Measurements from ENCODE around the gene PRKAR1B.

Gene PRKAR1B

GRCh38 chr7:605661-606450, 121.2 kb downstream of the PRKAR1B start:
- no peak for TF ChIP-seq CTCF (IDR thresholded peaks at IDR 0.05; ENCODE audit: insufficient read depth, low read depth, low read length, missing control alignments)

GRCh38 chr7:604884-605531, 122.1 kb downstream of the PRKAR1B start:
- H3K4me3 ChIP-seq (ENCODE audit: low read length) = no peak overlapping the region
- no peak for TF ChIP-seq CTCF (IDR thresholded peaks at IDR 0.05; ENCODE audit: insufficient read depth, low read depth, low read length, missing control alignments)
- no peak for DNase-seq (ENCODE audit: low read depth)

More at GRCh38 chr7:605661-606450, 121.2 kb downstream of the PRKAR1B start:
- no peak overlapping the region for H3K4me3 ChIP-seq (ENCODE audit: low read length)
- no peak for DNase-seq (ENCODE audit: low read depth)

- DNase-seq (ENCODE audit: low read depth) = no peak
- no peak overlapping the region for H3K4me3 ChIP-seq (ENCODE audit: low read length)
- TF ChIP-seq CTCF (IDR thresholded peaks at IDR 0.05; ENCODE audit: insufficient read depth, low read depth, low read length, missing control alignments) = no peak
These were observed 122.8 kb downstream of the PRKAR1B start for GRCh38 chr7:604001-604883.

GRCh38 chr7:603152-603951, 123.7 kb downstream of the PRKAR1B start:
- DNase-seq (ENCODE audit: low read depth) = no peak
- no peak overlapping the region for H3K4me3 ChIP-seq (ENCODE audit: low read length)
- no peak for TF ChIP-seq CTCF (IDR thresholded peaks at IDR 0.05; ENCODE audit: insufficient read depth, low read depth, low read length, missing control alignments)

- no peak for TF ChIP-seq CTCF (IDR thresholded peaks at IDR 0.05; ENCODE audit: insufficient read depth, low read depth, low read length, missing control alignments)
- no peak for DNase-seq (ENCODE audit: low read depth)
- H3K4me3 ChIP-seq (ENCODE audit: low read length) = no peak overlapping the region
These were observed 124.5 kb downstream of the PRKAR1B start for GRCh38 chr7:602341-603141.
